GM12892 (cell line): ENCODE measurements around the gene PSMD1.
A peak's percentile ranks its signal among the peaks of the same experiment; 100 is the strongest.
"Not testable (repeated sequence)": the region's sequence is repeated elsewhere in the genome, so short reads cannot be mapped to it uniquely, and the experiment has no call there.

Source experiments
- DNase-seq: peaks from one replicate; pipeline ENCODE4 v3.0.0; 2011; ENCODE audit not compliant: insufficient read length
- FAIRE-seq: peaks from 2 replicates; lab custom pipeline; 2011; peaks lifted over from hg19 to GRCh38; lab: Jason Lieb, UNC
- POLR2A ChIP-seq: IDR thresholded peaks from 2 replicates; pipeline ENCODE4 v1.6.1; 2011; ENCODE audit warnings: low read depth, low read length, control low read depth
- POLR2AphosphoS5 ChIP-seq: IDR thresholded peaks from 2 replicates; pipeline ENCODE4 v1.6.1; 2011; ENCODE audit warnings: low read depth, low read length, control low read depth
- TAF1 ChIP-seq: IDR thresholded peaks from 2 replicates; pipeline ENCODE4 v1.6.1; 2011; ENCODE audit warnings: low read depth, mild to moderate bottlenecking, control low read depth, low read length, borderline replicate concordance

PSMD1 gene

GRCh38 chr2:231127936-231128335 is 71.3 kb downstream of the PSMD1 start:
- FAIRE-seq, result no peak
- DNase-seq, result no peak
- TF ChIP-seq TAF1 (no peak), POLR2A (no peak), POLR2AphosphoS5 (no peak)

- peak; percentile 9 for FAIRE-seq
- no peak for DNase-seq
- TF ChIP-seq TAF1 (no peak), POLR2A (no peak), POLR2AphosphoS5 (no peak)
Observed at GRCh38 chr2:231128541-231128940, 71.9 kb downstream of the PSMD1 start.

- no peak for FAIRE-seq
- no peak for TF ChIP-seq POLR2A
- no peak for TF ChIP-seq TAF1
- TF ChIP-seq POLR2AphosphoS5, result no peak
- DNase-seq, result no peak
Observed at GRCh38 chr2:231129216-231129615, 72.5 kb downstream of the PSMD1 start.

GRCh38 chr2:231130336-231131056 is 73.8 kb downstream of the PSMD1 start:
- TF ChIP-seq POLR2AphosphoS5 (no peak), POLR2A (no peak), TAF1 (no peak)
- DNase-seq (no peak), FAIRE-seq (no peak)

GRCh38 chr2:231132129-231132528 is 75.5 kb downstream of the PSMD1 start:
- DNase-seq (no peak), FAIRE-seq (no peak)
- TF ChIP-seq POLR2A (no peak), TAF1 (no peak), POLR2AphosphoS5 (no peak)

GRCh38 chr2:231133365-231134099 is 76.9 kb downstream of the PSMD1 start:
- TF ChIP-seq POLR2AphosphoS5 (no peak), TAF1 (no peak), POLR2A (no peak)
- no peak for FAIRE-seq
- DNase-seq, result no peak

- no peak for DNase-seq
- TF ChIP-seq TAF1 (no peak), POLR2A (no peak), POLR2AphosphoS5 (no peak)
- no peak for FAIRE-seq
Observed at GRCh38 chr2:231134910-231135655, 78.4 kb downstream of the PSMD1 start.

- DNase-seq (no peak), FAIRE-seq (no peak)
- TF ChIP-seq POLR2AphosphoS5 (no peak), TAF1 (no peak), POLR2A (no peak)
Observed at GRCh38 chr2:231138699-231139098, 82.0 kb downstream of the PSMD1 start.

- no peak for FAIRE-seq
- no peak for TF ChIP-seq TAF1
- TF ChIP-seq POLR2A, result no peak
- no peak for DNase-seq
Observed at GRCh38 chr2:231139796-231140195, 83.1 kb downstream of the PSMD1 start.

GRCh38 chr2:231140808-231141207 is 84.1 kb downstream of the PSMD1 start:
- DNase-seq, FAIRE-seq: not testable (repeated sequence)

GRCh38 chr2:231144896-231145295 is 88.2 kb downstream of the PSMD1 start:
- FAIRE-seq (no peak), DNase-seq (no peak)
- TF ChIP-seq POLR2AphosphoS5 (no peak), TAF1 (no peak), POLR2A (no peak)

- TF ChIP-seq TAF1 (no peak), POLR2AphosphoS5 (no peak), POLR2A (no peak)
- DNase-seq, result no peak
- FAIRE-seq, result no peak
Observed at GRCh38 chr2:231146665-231147064, 90.0 kb downstream of the PSMD1 start.
